Stimulated activated CD4-positive, alpha-beta T cell treated with anti-CD3 and anti-CD28 coated beads, Interleukin-1b, Interleukin-23, amount 100 ng/mL, for 24 hours (primary cell): ENCODE results near the gene CARD9.
A peak's percentile ranks its signal among the peaks of the same experiment; 100 is the strongest.
"Not testable (repeated sequence)": the region's sequence is repeated elsewhere in the genome, so short reads cannot be mapped to it uniquely, and the experiment has no call there.

ENCODE experiments used
- DNase-seq, 4 experiments: peaks; one replicate each; pipeline ENCODE4 v3.0.0-alpha.2; 2020; ENCODE audit warnings: low read depth in 4 of 4, low spot score in 1 of 4

Gene CARD9

GRCh38 chr9:136373300-136374182, at the start of gene CARD9:
Gene CARD9 (minus strand): TSS chr9:136373669. CDS start chr9:136372078, 1,591 bp downstream.
- no peak for DNase-seq

GRCh38 chr9:136422876-136423275, 49.4 kb upstream of the CARD9 start:
- DNase-seq, result no peak

GRCh38 chr9:136421791-136422190, 48.3 kb upstream of the CARD9 start:
- no peak for DNase-seq

- DNase-seq, result no peak
Measured at GRCh38 chr9:136419092-136419420, 45.6 kb upstream of the CARD9 start.

GRCh38 chr9:136418182-136419091, 45.0 kb upstream of the CARD9 start:
- DNase-seq, result no peak

GRCh38 chr9:136416914-136417313, 43.4 kb upstream of the CARD9 start:
- DNase-seq, result no peak

- no peak for DNase-seq
Measured at GRCh38 chr9:136416427-136416826, 43.0 kb upstream of the CARD9 start.

- no peak for DNase-seq
Measured at GRCh38 chr9:136412962-136413361, 39.5 kb upstream of the CARD9 start.

- DNase-seq, result no peak
Measured at GRCh38 chr9:136411378-136411777, 37.9 kb upstream of the CARD9 start.

- DNase-seq, result peak; percentile 94 to 98 (median 96)
Measured at GRCh38 chr9:136410500-136411287, 37.2 kb upstream of the CARD9 start, which contains the start of the genes ENTR1 and PMPCA. Gene ENTR1 (minus strand): TSS chr9:136410614. CDS start chr9:136410397, 217 bp downstream. Gene PMPCA (plus strand): TSS chr9:136410658. CDS start chr9:136410669, 11 bp downstream.

GRCh38 chr9:136409557-136410455, 36.3 kb upstream of the CARD9 start:
- peak in 1 of 4 experiments; percentile 28 for DNase-seq

GRCh38 chr9:136407911-136408310, 34.4 kb upstream of the CARD9 start:
- no peak for DNase-seq

GRCh38 chr9:136407061-136407460, 33.6 kb upstream of the CARD9 start:
- not testable (repeated sequence) for DNase-seq

GRCh38 chr9:136405904-136406303, 32.4 kb upstream of the CARD9 start:
- not testable (repeated sequence) for DNase-seq

GRCh38 chr9:136405481-136405880, 32.0 kb upstream of the CARD9 start:
- no peak for DNase-seq

- no peak for DNase-seq
Measured at GRCh38 chr9:136404801-136405136, 31.3 kb upstream of the CARD9 start.

GRCh38 chr9:136403915-136404800, 30.7 kb upstream of the CARD9 start:
- DNase-seq, result peak in 1 of 4 experiments; percentile 25

GRCh38 chr9:136403538-136403914, 30.1 kb upstream of the CARD9 start:
- DNase-seq, result peak in 3 of 4 experiments; percentile 37 to 69 (median 58)

GRCh38 chr9:136402067-136402466, 28.6 kb upstream of the CARD9 start:
- DNase-seq, result no peak
